Naive thymus-derived CD4-positive, alpha-beta T cell (primary cell): Measurements from ENCODE around the gene GALNT12. TPM values are rescaled to one million over a fixed set of nuclear protein-coding genes. Genes with fewer than 3 reads are reported as not detected.
A peak's percentile ranks its signal among the peaks of the same experiment; 100 is the strongest.

ENCODE experiments used
- ATAC-seq: fragments of 150-1000 bp; cut with Tn5 transposase; 2 replicates; pipeline ENCODE4 v1.10.0; 2021; ENCODE audit warnings: mild to moderate bottlenecking, moderate library complexity
- CTCF ChIA-PET: fragments of 350-600 bp; sonication (Branson Sonifier 250); formaldehyde crosslinking; loops from one replicate; lab custom pipeline; 2021; ENCODE audit warnings: antibody characterized with exemption; lab: Charles Lee
- POLR2A ChIA-PET: fragments of 350-600 bp; sonication (Branson Sonifier 250); formaldehyde crosslinking; loops from one replicate; lab custom pipeline; 2021; ENCODE audit warnings: antibody characterized with exemption, inconsistent platforms; lab: Charles Lee
- DNase-seq, 9 donors: peaks; one replicate each; pipeline versions ENCODE4 v3.0.0 to v3.0.0-alpha.2; 2020 to 2022; ENCODE audit warnings: mixed read lengths in 1 of 9
- H3K27ac ChIP-seq: one replicate; pipeline ENCODE4 v1.7.0; 2013; ENCODE audit warnings: mild to moderate bottlenecking, low read depth, low read length, moderate library complexity
- H3K27me3 ChIP-seq, 2 donors: one replicate each; pipeline ENCODE4 v1.7.0; 2013; ENCODE audit warnings: low read length in 2 of 2, mild to moderate bottlenecking in 2 of 2, moderate library complexity in 2 of 2; ENCODE audit not compliant: control insufficient read depth in 2 of 2, insufficient read depth in 2 of 2
- H3K36me3 ChIP-seq, 3 experiments: 1 replicate in 2 of 3; 2 replicates in 1 of 3; pipeline ENCODE4 v1.7.0; 2013; ENCODE audit warnings: low read length in 3 of 3, mild to moderate bottlenecking in 3 of 3, moderate library complexity in 1 of 3; ENCODE audit not compliant: insufficient read depth in 3 of 3, control insufficient read depth in 2 of 3
- H3K4me1 ChIP-seq, 2 donors: one replicate each; pipeline ENCODE4 v1.7.0; 2013; ENCODE audit warnings: low read length in 2 of 2, mild to moderate bottlenecking in 2 of 2, moderate library complexity in 1 of 2; ENCODE audit not compliant: control insufficient read depth in 2 of 2, insufficient read depth in 2 of 2
- H3K4me3 ChIP-seq: 2 replicates; pipeline ENCODE4 v1.7.0; 2013; ENCODE audit warnings: mild to moderate bottlenecking, low read length
- H3K9me3 ChIP-seq, 3 experiments: 1 replicate in 2 of 3; 2 replicates in 1 of 3; pipeline ENCODE4 v1.7.0; 2013; ENCODE audit warnings: low read length in 3 of 3; ENCODE audit not compliant: control insufficient read depth in 2 of 3
- H3K27ac Mint-ChIP-seq, 9 donors: one replicate each; pipeline ENCODE4 v1.8.0; 2020 to 2022; ENCODE audit warnings: mixed read lengths in 9 of 9, mild to moderate bottlenecking in 8 of 9, moderate library complexity in 5 of 9, inconsistent platforms in 2 of 9
- H3K27me3 Mint-ChIP-seq, 5 donors: one replicate each; pipeline ENCODE4 v1.8.0; 2021 to 2022; ENCODE audit warnings: mixed read lengths in 5 of 5, mild to moderate bottlenecking in 1 of 5
- H3K36me3 Mint-ChIP-seq, 5 donors: one replicate each; pipeline ENCODE4 v1.8.0; 2020 to 2022; ENCODE audit warnings: mixed read lengths in 5 of 5, mild to moderate bottlenecking in 3 of 5, inconsistent platforms in 1 of 5
- H3K4me1 Mint-ChIP-seq, 7 donors: one replicate each; pipeline ENCODE4 v1.8.0; 2020 to 2022; ENCODE audit warnings: mixed read lengths in 7 of 7, mild to moderate bottlenecking in 3 of 7, inconsistent platforms in 1 of 7
- H3K4me3 Mint-ChIP-seq, 10 donors: one replicate each; pipeline ENCODE4 v1.8.0; 2020 to 2022; ENCODE audit warnings: mild to moderate bottlenecking in 10 of 10, mixed read lengths in 10 of 10, moderate library complexity in 6 of 10, inconsistent platforms in 2 of 10
- H3K9me3 Mint-ChIP-seq, 11 donors: one replicate each; pipeline ENCODE4 v1.8.0; 2020 to 2022; ENCODE audit warnings: mixed read lengths in 11 of 11, mild to moderate bottlenecking in 4 of 11, inconsistent platforms in 1 of 11, moderate library complexity in 1 of 11
- intact Hi-C, 2 donors: fragments of 100-400 bp; cut with micrococcal nuclease; formaldehyde crosslinking; loops; one replicate each; pipeline ENCODE4 v1.15.1; 2023
- polyA plus RNA-seq, 2 donors: library from polyadenylated mRNA; unstranded; fragments of 300-500 nt; fragmentation: Illumina TruSeq; gene quantifications; one replicate each; pipeline ENCODE4 v1.2.3, GENCODE V29; 2021
- total RNA-seq, 6 experiments: library from RNA in 5 of 6; stranded (reverse) in 5 of 6; gene quantifications; 1 replicate in 5 of 6; 2 replicates in 1 of 6; pipeline ENCODE4 v1.2.3 and lab custom pipeline; 2021 to 2026

GALNT12 gene
- total and polyA plus RNA-seq, 7 experiments from 2014 or later, result 3.1 to 14.3 (median 10.1) TPM

DNA sequence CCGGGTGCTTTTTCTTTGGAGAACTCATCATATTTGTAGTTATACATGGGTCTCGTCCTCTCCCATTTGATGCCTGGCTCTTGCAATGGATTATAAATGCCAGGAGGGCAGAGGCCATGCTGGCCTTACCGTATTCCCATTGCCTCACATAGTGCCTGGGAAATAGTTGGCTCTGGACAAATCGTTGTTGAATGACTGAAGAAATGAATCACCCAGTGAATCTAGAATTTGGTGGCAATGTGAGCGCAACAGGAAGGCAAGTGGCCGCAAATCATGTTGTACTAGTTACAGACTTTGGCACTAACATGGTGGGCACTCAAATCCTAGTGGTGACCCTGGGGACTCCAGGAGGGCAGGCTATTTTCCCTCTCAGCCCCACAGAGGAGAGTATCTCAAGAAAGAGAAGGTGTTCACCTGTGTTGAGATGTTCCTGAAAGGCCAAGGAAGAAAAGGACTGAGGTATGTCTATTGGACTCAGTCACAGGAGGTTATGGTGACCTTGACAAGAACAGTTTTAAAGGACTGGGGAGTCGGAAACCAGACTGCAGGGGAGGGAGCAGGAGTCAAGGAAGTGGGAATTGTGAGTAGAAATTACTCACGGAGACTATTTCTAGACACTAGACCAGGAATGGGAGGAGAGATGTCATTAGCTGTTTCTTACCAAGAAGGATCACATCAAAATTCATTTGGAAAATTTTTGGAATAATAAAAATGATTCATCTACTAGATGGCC lies 74.5 kb downstream of the GALNT12 start:
- Mint-ChIP-seq H3K27ac (peak overlapping the region in 2 of 9 donors; percentile 5 to 9), H3K9me3 (no peaks in the 10 kb centered on the region), H3K4me1 (no peaks in the 10 kb centered on the region), H3K4me3 (no peak overlapping the region), H3K27me3 (peaks cover 11 to 44% (median 23%) of the 10 kb centered on the region in 5 donors), H3K36me3 (no peaks in the 10 kb centered on the region)
- Histone ChIP-seq H3K27me3 (peaks cover 0 to 6% of the 10 kb centered on the region in 2 donors), H3K36me3 (no peaks in the 10 kb centered on the region), H3K4me3 (no peak overlapping the region), H3K27ac (no peak overlapping the region), H3K4me1 (no peaks in the 10 kb centered on the region), H3K9me3 (no peaks in the 10 kb centered on the region)
- DNase-seq (no peak), ATAC-seq (no peak)
- ChIA-PET POLR2A (no interaction called here), CTCF (no interaction called here)
- intact Hi-C loops, result no loop called here

DNA sequence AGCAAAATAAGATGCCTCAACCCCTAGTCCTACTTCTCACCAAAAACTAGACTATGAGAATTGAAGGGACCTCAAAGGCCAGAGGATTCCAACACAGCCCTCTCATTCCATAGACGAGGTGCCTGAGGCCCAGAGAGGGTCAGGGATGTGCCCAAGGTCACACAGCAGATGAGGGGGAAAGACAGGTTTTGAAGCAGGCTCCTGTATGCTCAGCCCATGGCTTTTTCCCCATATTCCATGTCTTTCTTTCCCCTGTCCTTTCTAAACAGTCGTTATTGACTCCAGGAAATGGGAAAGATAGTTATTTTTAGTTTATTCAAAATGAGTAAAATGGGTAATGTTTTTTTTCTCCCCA lies 75.1 kb downstream of the GALNT12 start:
- Mint-ChIP-seq H3K9me3 (no peaks in the 10 kb centered on the region), H3K27ac (no peak overlapping the region), H3K36me3 (no peaks in the 10 kb centered on the region), H3K4me1 (no peaks in the 10 kb centered on the region), H3K27me3 (peaks cover 13 to 44% (median 26%) of the 10 kb centered on the region in 5 donors), H3K4me3 (no peak overlapping the region)
- Histone ChIP-seq H3K36me3 (no peaks in the 10 kb centered on the region), H3K9me3 (no peaks in the 10 kb centered on the region), H3K27ac (no peak overlapping the region), H3K4me3 (no peak overlapping the region), H3K27me3 (peaks cover 0 to 7% of the 10 kb centered on the region in 2 donors), H3K4me1 (no peaks in the 10 kb centered on the region)
- ChIA-PET CTCF (no interaction called here), POLR2A (no interaction called here)
- DNase-seq, result no peak
- ATAC-seq, result no peak
- intact Hi-C loops, result no loop called here

DNA sequence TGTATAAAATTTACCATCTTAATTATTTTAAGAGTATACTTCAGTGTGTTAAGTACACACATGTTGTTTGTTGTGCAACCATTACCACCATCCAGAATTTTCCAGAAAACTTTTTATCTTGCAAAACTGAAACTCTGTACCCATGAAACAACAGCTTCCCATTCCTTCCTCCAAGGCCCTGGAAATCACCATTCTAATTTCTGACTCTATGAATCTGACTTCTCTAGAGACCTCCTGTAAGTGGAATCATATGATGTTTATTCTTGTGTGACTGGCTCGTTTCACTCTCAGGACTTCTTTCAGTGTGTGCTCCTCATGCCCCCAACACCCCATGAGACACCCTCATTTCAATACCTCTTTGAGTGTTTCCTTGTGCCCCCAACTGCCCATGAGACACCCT lies 75.8 kb downstream of the GALNT12 start:
- DNase-seq (no peak), ATAC-seq (no peak)
- Histone ChIP-seq H3K27ac (no peak overlapping the region), H3K4me3 (no peak overlapping the region), H3K4me1 (no peaks in the 10 kb centered on the region), H3K27me3 (peaks cover 0 to 7% of the 10 kb centered on the region in 2 donors), H3K9me3 (no peaks in the 10 kb centered on the region), H3K36me3 (no peaks in the 10 kb centered on the region)
- CTCF ChIA-PET, result no interaction called here
- H3K9me3 Mint-ChIP-seq, result no peaks in the 10 kb centered on the region
- H3K36me3 Mint-ChIP-seq, result no peaks in the 10 kb centered on the region
- H3K27ac Mint-ChIP-seq, result no peak overlapping the region
- no peak overlapping the region for H3K4me3 Mint-ChIP-seq
- peaks cover 12 to 44% (median 28%) of the 10 kb centered on the region in 5 donors for H3K27me3 Mint-ChIP-seq
- POLR2A ChIA-PET, result no interaction called here
- intact Hi-C loops, result no loop called here
- H3K4me1 Mint-ChIP-seq, result no peaks in the 10 kb centered on the region

DNA sequence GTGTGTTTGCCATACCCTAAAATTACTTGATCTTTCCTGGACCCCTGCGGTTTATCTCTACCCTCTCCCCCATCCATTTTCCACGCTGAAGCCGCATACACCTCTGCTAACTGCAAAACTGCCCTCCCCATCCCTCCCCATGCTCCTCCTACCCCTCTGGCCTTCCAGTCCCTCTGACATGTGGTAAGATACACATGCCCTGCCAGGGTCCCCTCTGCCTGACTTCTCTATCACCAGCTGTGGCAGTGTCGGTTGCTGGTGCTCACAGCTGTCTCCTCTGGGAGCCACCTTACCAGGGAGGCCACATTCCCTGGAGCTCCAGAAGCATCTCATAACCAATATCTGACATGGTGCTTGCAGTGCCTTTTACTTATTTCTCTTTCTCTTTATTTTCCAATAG lies 77.4 kb downstream of the GALNT12 start:
- Histone ChIP-seq H3K36me3 (no peaks in the 10 kb centered on the region), H3K27me3 (peaks cover 0 to 7% of the 10 kb centered on the region in 2 donors), H3K27ac (no peak overlapping the region), H3K9me3 (no peaks in the 10 kb centered on the region), H3K4me3 (no peak overlapping the region), H3K4me1 (no peaks in the 10 kb centered on the region)
- no peak overlapping the region for H3K4me3 Mint-ChIP-seq
- intact Hi-C loops, result no loop called here
- no peak for ATAC-seq
- no peaks in the 10 kb centered on the region for H3K9me3 Mint-ChIP-seq
- no peak for DNase-seq
- ChIA-PET CTCF (no interaction called here), POLR2A (no interaction called here)
- no peaks in the 10 kb centered on the region for H3K36me3 Mint-ChIP-seq
- no peaks in the 10 kb centered on the region for H3K4me1 Mint-ChIP-seq
- no peak overlapping the region for H3K27ac Mint-ChIP-seq
- peaks cover 16 to 43% (median 24%) of the 10 kb centered on the region in 5 donors for H3K27me3 Mint-ChIP-seq

- H3K27me3 Mint-ChIP-seq, result peaks cover 16 to 39% (median 28%) of the 10 kb centered on the region in 5 donors
Measured at GRCh38 chr9:98885575-98886295, 78.3 kb downstream of the GALNT12 start.

DNA sequence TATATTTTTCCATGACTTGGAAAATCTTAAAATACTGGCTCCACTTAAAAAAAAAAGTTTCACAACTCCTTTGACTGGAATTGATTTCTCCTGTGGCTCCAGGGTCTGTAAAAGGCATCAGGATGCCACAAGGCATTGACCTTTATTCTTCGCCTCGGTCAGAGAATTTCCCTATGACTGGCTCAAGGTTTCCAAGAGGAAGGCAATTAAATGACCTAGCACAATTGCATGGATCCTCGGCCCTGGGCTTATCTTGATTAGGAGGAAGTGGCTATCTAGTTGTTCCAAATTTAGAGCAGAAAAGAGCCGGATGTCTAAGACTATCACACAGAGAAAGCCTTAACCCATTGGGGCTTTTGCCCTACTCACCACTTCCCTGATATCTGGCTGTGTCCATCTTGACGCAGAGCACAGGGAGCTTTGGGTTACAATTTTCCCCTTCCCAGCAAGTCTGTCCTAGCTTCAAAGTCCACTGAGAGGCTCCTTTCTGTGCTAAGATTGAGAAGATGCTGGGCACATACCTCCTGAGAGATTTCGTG lies 79.3 kb downstream of the GALNT12 start:
- Mint-ChIP-seq H3K27ac (no peak overlapping the region), H3K27me3 (peaks cover 14 to 36% (median 24%) of the 10 kb centered on the region in 5 donors), H3K36me3 (no peaks in the 10 kb centered on the region), H3K9me3 (peaks cover 0 to 5% (median 0%) of the 10 kb centered on the region in 11 donors), H3K4me1 (no peaks in the 10 kb centered on the region), H3K4me3 (no peak overlapping the region)
- H3K27ac ChIP-seq, result no peak overlapping the region
- H3K36me3 ChIP-seq, result no peaks in the 10 kb centered on the region
- H3K4me1 ChIP-seq, result no peaks in the 10 kb centered on the region
- no peak for DNase-seq
- no peak for ATAC-seq
- intact Hi-C loops, result no loop called here
- H3K27me3 ChIP-seq, result peaks cover 0 to 7% of the 10 kb centered on the region in 2 donors
- no peak overlapping the region for H3K4me3 ChIP-seq
- ChIA-PET POLR2A (no interaction called here), CTCF (no interaction called here)
- no peaks in the 10 kb centered on the region for H3K9me3 ChIP-seq

More at GRCh38 chr9:98885575-98886295, 78.3 kb downstream of the GALNT12 start:
- Histone ChIP-seq H3K9me3 (no peaks in the 10 kb centered on the region), H3K4me1 (no peaks in the 10 kb centered on the region), H3K27me3 (peaks cover 0 to 7% of the 10 kb centered on the region in 2 donors), H3K27ac (no peak overlapping the region), H3K36me3 (no peaks in the 10 kb centered on the region), H3K4me3 (no peak overlapping the region)
- H3K36me3 Mint-ChIP-seq, result no peaks in the 10 kb centered on the region
- H3K9me3 Mint-ChIP-seq, result no peaks in the 10 kb centered on the region
- no peak overlapping the region for H3K4me3 Mint-ChIP-seq
- DNase-seq (no peak), ATAC-seq (no peak)
- H3K27ac Mint-ChIP-seq, result no peak overlapping the region
- intact Hi-C loops, result no loop called here
- no peaks in the 10 kb centered on the region for H3K4me1 Mint-ChIP-seq
- ChIA-PET CTCF (no interaction called here), POLR2A (no interaction called here)
